SK-N-SH treated with all-trans-retinoic acid at 6 μM for 48 hours (cell line): ENCODE measurements around the gene POU3F1.
"Not testable (repeated sequence)": the region's sequence is repeated elsewhere in the genome, so short reads cannot be mapped to it uniquely, and the experiment has no call there.

Experiments used
- ZFP30 ChIP-seq: fragments of 450-650 bp; formaldehyde crosslinking; IDR thresholded peaks from 2 replicates; pipeline ENCODE4 v1.5.0; 2022; ENCODE audit warnings: mild to moderate bottlenecking, moderate library complexity
- ZNF8 ChIP-seq: fragments of 450-650 bp; formaldehyde crosslinking; IDR thresholded peaks from 2 replicates; pipeline ENCODE4 v1.5.0; 2020; ENCODE audit warnings: mild to moderate bottlenecking, moderate library complexity

GRCh38 chr1:38032992-38033391, 13.6 kb downstream of the POU3F1 start:
- TF ChIP-seq ZFP30, ZNF8 (CRISPR knock-in tag): not testable (repeated sequence)
